Activated T-cell treated with anti-CD3 and anti-CD28 coated beads, Interleukin-2, amount 50 U/mL, for 24 hours (primary cell): Measurements from ENCODE around the gene CNNM4.

Experiments
- DNase-seq: peaks from one replicate; pipeline ENCODE4 v3.0.0-alpha.2; 2020
- H3K27ac Mint-ChIP-seq: 2 replicates; pipeline ENCODE4 v1.8.0; 2020; ENCODE audit warnings: mild to moderate bottlenecking, mixed read lengths
- H3K27me3 Mint-ChIP-seq: 2 replicates; pipeline ENCODE4 v1.8.0; 2020; ENCODE audit warnings: mixed read lengths
- H3K36me3 Mint-ChIP-seq: 2 replicates; pipeline ENCODE4 v1.8.0; 2020; ENCODE audit warnings: low read depth, mixed read lengths
- H3K4me1 Mint-ChIP-seq: 2 replicates; pipeline ENCODE4 v1.8.0; 2020; ENCODE audit warnings: low read depth, mixed read lengths
- H3K4me3 Mint-ChIP-seq: 2 replicates; pipeline ENCODE4 v1.8.0; 2020; ENCODE audit warnings: mild to moderate bottlenecking, moderate library complexity, mixed read lengths
- H3K9me3 Mint-ChIP-seq: 2 replicates; pipeline ENCODE4 v1.8.0; 2020; ENCODE audit warnings: mixed read lengths

The CNNM4 gene

GRCh38 chr2:96859099-96859649, 98.5 kb downstream of the CNNM4 start:
- no peaks in the 10 kb centered on the region for H3K9me3 Mint-ChIP-seq
- H3K4me3 Mint-ChIP-seq, result peak overlapping the region; percentile 91
- peaks cover 40% of the 10 kb centered on the region for H3K4me1 Mint-ChIP-seq
- DNase-seq, result no peak
- H3K27me3 Mint-ChIP-seq, result no peaks in the 10 kb centered on the region
- peaks cover 48% of the 10 kb centered on the region for H3K36me3 Mint-ChIP-seq
- H3K27ac Mint-ChIP-seq, result peak overlapping the region; percentile 61

- H3K4me1 Mint-ChIP-seq, result peaks cover 36% of the 10 kb centered on the region
These were observed 99.0 kb downstream of the CNNM4 start for GRCh38 chr2:96859681-96860064.

GRCh38 chr2:96860065-96861029, 99.6 kb downstream of the CNNM4 start:
- Mint-ChIP-seq H3K9me3 (no peaks in the 10 kb centered on the region), H3K4me1 (peaks cover 32% of the 10 kb centered on the region), H3K27ac (peak overlapping the region; percentile 6), H3K27me3 (no peaks in the 10 kb centered on the region), H3K36me3 (peaks cover 50% of the 10 kb centered on the region), H3K4me3 (no peak overlapping the region)
- peak; percentile 61 for DNase-seq

More at GRCh38 chr2:96859681-96860064, 99.0 kb downstream of the CNNM4 start:
- H3K9me3 Mint-ChIP-seq, result no peaks in the 10 kb centered on the region
- no peaks in the 10 kb centered on the region for H3K27me3 Mint-ChIP-seq
- H3K27ac Mint-ChIP-seq, result no peak overlapping the region
- peak overlapping the region; percentile 23 for H3K4me3 Mint-ChIP-seq
- peaks cover 49% of the 10 kb centered on the region for H3K36me3 Mint-ChIP-seq
- no peak for DNase-seq

GRCh38 chr2:96861074-96861473, 100.4 kb downstream of the CNNM4 start:
- Mint-ChIP-seq H3K4me3 (no peak overlapping the region), H3K9me3 (no peaks in the 10 kb centered on the region), H3K27ac (no peak overlapping the region), H3K27me3 (no peaks in the 10 kb centered on the region), H3K36me3 (peaks cover 55% of the 10 kb centered on the region), H3K4me1 (peaks cover 33% of the 10 kb centered on the region)
- DNase-seq, result no peak
